Activated T-helper 1 cell treated with Interleukin-2 at 50 U/mL for 16 hours (primary cell): ENCODE measurements around the gene PROK1.

ENCODE experiments used
- DNase-seq: peaks from one replicate; pipeline ENCODE4 v3.0.0-alpha.2; 2020; ENCODE audit warnings: low read depth

Gene PROK1

DNA sequence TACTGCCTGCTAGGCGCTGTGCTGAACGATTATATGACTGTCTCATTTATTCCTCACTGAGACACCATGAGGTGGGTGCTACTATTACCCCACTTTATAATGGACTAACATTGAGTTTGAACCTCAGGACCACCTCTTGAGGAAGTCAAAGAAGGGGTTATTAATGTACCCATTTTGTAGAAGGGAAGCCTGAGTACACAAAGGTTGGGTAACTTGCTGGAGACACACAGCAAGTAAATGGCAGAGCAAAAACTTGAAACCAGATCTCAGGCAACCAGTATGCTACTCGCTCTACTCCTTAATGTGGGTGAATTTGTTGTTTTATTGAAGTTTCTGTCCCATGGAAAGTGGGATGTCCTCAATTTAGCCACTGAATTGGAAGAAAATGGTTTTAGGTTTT, 37.9 kb downstream of the PROK1 start:
- no peak for DNase-seq

DNA sequence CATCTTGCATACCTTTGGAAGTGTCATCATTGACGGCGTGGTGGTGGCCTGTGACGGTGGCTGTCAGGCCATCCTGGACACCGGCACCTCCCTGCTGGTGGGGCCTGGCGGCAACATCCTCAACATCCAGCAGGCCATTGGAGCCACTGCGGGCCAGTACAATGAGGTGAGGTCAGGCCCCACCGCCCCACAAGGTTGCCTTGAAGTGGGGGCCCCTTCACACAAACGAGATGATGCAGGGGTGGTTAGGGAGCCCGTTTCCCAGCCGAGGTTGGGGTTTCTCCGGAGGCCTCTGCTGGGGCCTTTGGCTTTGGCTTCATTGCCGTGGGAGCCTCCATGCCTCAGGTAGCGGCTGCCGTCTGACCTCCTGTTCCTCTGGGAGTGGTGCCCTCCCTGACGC, 38.5 kb downstream of the PROK1 start:
- DNase-seq, result no peak

DNA sequence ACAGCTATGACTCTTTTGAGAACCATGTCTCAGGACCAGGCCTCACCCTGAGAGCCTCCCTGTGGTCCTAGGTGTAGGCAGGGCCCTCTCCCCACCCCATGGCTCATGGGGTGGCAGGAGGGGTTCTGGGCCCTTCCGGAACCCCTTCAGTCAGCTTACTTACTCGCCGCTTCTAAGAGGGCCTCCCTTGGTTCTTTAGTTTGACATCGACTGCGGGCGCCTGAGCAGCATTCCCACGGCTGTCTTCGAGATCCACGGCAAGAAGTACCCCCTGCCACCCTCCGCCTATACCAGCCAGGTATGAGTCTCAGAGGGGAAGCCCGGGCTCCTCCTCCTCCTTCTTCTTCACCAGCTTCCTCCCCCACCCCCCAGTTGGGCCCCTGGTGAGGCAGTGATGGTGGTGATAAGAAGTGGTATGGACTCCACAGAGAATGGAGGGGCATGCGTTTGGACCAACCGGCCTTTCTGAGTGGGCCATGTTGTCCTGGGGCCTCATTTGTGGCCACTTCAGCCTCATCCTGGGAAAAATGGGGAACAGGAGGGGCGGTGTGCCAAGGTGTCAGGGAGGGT, 39.1 kb downstream of the PROK1 start:
- DNase-seq, result no peak

DNA sequence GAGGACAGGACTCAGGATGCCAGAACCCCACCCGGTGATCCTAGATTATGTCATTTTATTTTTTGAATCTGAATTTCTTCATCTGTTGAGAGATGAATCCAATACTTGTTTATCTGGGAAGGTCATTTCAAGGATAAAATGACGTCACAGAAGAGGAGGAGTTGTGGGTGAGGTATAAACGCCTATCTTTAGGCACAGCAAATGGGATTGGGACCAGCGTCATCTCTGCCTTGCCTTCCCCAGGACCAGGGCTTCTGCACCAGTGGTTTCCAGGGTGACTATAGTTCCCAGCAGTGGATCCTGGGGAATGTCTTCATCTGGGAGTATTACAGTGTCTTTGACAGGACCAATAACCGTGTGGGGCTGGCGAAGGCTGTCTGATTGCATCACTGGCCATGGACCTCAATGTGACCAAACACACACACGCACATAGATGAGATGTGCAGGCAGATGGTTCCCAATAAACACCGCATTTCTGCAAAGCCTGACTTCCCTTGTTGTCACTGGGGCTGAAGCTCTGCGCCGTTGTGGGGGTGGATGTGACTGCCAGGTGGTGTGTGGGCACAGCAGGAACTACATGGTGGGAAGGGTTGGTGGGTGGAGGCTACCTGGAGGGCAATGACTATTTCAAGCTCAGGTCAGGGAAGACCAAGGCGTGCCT, 40.0 kb downstream of the PROK1 start:
- DNase-seq, result no peak

DNA sequence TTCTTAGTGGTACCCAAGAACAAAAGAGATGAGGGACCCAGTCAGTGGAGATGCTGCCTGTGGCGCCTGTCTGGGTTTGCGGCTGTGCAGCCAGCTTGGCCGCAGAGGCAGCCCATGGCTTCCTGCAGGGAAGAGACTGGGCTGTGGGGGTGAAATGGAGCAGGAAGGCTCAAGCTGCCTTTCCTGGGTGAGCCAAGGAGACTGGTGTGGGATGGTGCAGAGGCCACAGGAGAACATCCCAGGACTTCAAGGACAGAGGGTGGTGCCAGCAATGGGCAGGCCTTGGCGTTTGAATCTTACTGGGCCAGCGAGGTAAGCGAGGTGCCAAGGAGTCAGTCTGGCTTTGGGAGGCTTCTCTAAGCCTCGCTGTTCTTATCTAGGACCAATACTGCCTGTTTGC, 41.6 kb downstream of the PROK1 start:
- no peak for DNase-seq

DNA sequence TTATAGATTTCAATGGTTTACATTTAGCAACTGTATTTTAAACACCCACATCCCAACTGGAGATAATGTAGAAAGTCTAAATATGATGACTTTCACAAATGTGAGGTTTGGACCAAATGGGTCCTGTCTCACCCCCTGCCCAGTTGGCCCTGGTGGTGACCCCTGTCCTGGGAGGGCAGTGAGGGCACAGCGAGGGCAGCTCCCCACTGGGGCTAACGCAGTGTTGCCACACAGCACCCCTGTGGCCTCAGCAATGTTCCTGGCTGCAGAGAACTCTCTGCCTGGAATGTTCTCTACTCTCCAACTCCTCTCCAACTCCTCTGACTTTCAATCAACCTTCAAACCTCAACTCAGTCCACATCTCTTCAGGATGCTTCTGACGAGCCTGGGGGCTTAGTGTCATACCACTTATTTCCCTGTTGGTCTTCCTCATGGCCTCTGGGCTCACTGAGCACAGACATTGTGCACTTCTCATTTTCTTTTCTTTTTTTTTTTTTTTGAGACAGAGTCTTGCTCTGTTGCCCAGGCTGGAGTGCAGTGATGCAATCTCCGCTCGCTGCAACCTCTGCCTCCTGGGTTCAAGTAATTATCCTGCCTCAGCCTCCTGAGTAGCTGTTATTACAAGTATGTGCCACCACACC, 42.2 kb downstream of the PROK1 start:
- no peak for DNase-seq

DNA sequence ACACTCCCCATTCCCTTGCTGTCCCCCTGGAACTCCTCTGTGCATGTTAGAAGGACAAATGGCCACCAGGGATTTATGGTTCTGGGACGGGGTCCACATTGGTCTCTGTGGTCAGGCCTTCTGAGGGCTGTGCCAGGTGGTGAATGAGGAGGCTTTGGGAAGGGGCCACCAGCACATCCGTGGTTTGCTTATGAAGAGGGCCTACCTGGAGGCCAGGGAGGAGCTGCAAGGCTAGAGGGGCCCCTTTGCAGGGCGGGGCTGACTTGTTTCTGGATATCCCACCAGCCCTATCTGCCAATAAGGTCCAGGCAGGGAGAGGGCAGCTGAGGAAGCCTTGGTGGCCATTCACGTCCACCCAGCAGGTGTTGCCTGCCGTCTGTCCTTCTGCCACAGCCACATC, 43.1 kb downstream of the PROK1 start:
- DNase-seq, result no peak

DNA sequence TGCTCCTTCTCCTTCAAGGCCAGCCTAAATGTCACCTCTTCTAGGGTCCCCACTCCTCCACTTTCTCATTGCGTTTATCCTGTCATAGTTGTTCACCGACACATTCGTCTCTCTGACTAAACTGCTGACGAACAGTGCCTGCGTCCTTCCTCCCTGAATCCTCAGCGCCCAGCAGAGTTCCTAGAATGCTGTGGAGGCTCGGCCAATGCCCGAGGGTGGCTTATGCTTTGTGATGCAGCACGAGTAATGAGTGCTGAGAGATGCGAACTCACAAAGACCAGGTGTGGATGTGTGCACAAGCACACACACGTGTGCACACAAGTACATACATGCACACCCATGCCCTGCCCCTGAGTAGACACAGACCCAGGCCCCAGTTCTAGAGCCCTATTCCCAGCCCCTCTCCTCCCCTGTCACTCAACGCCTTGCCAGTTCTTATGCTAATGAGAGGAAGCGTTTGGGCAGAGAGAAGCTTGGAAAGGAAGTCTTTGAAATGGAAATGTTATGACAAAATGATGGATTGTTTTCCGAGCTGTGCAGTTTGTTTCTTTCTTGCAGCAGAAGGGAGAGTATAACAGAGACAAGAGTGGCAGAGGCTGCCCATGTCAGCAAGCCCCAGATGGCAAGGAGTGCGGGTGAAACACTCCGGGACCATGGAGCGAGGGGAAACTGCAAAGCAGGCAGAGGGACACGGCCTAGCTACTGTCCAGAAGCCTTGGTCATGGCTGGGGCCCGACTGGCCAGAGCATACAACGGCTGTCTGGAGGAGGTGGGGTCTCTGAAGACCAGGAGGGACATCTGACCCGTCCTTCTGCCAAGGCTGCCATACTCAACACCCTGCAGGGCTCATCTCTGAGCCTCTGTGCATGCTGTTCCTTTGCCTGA, 43.8 kb downstream of the PROK1 start:
- DNase-seq, result no peak

DNA sequence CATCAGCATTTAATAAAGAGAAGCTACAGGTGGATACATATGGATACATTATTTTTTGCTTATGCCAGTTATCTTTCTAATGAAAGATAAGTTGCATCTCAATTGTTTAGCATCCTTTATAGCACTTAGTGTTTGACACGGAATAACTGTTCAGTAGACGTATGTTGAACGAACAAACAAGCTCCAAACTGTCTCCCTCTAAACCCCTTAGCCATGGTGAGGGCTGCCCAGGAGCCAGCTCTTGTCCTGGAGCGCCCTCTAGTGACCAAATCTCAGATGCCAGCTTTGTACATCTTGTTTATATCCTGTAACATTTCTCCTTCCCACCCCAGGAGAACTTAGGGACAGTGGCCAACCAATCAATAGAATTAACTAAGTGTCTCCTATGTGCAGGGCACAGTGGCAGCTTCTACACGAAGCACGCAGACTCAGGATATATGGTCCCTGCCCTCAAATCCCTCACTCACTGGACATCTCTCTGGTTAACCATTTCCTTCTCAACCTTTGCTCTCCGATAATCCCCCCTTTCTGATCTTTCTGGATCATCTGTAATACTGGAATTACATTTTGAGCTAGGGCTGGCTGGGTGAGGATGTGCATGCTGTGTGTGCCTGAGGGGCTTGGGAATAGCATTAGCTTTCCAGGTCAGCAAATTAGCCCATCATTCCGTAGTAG, 45.1 kb downstream of the PROK1 start:
- DNase-seq, result peak; percentile 60

DNA sequence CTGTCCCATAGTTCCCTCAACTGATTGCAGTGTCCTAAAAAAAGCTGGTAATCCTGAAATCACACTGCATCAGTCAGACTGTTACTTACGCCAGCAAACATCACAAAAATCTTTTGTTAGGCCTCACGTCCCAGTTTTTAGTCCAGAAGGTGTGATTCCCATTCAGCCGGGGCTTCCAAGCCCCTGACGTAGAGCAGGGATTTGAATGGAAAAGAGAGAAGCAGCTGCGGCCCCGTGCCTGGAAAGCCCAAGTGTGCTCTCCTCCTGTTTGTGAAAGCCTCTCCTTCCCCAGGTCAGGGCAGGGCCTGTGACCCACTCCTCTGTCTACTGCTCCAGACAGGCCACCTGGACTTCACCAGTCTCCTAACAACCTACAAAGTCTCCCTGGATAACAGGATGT, 47.3 kb downstream of the PROK1 start:
- DNase-seq, result no peak

DNA sequence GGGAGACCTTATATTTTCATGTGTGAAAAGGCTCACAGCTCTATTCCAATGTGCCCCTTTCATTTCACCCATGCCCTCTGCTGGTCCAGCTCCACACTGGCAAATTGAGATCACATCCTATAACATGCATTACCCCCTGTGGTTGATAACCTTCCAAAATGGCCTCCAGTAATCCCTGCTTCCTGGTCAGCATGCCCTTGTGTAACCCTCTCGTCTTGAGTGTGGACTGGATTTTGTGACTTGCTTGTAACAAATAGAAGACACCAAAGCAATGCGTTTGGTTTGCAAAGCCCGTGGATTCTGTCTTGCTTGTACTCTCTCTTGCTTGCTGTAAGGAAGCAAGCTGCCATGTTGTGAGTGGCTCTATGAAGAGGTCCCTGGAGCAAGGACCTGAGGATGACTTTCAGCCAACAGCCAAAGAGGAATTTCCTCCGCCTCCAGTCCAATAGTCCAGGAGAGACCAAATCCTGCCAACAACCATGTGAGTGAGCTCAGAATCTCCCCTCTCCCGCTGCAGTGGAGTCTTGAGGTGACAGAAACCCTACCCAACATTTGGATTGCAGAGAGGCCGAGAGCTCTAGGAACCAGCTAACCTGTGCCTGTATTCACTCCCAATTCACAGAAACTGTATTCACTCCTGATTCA, 50.7 kb downstream of the PROK1 start:
- DNase-seq, result no peak

DNA sequence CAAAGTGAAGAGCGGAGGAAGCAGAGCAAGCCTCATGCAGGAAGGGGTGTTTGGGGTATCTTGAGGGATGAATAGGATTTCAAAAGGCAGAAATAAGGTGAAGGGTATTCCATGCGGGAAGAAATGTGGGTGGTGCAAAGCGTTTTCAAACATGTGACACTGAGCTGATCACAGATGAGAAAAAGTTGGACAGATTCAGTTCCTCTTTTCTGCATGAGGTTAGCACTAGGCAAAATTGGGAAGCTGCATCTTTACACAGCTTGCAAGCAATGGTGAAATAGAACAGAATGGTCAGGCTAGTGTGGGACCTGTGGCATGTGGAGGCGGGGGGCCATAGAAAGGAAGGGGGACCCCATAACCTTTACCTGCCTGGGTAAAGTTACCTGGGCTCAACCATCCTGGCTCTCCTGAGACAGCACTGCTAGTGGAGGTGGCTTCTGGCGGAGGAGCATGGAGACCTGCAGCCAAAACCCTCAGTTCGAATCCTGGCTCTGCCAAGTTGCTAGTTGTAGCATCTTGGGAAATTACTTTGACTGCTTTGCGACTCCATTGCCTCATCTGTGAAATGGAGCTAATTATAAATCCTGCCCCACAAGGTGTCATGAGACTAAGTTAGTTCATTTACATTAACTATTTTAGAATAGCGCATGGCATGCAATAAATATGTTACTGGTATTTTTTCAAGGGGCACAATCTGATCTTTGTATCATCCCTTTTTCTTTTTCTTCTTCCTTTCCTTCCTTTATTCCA, 51.6 kb downstream of the PROK1 start:
- DNase-seq, result no peak

DNA sequence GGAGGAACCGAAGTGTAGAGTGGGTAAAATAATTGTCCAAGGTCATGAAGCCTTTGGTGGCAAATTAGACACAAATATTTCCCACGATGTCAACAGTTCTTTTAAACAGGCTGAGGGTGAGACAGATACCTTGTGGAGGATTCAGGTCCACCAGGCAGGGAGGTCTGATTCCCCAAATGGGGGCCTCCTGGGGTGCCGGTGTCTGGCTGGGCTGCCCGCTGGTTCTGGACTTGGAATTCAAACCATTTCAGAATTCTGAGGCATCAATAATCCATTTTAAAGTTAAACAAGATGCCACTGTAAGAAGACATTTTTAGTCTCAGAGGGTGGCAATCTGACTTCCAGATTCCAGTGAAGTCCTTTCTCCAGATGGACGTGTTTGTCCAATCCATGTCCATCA, 52.5 kb downstream of the PROK1 start:
- DNase-seq, result no peak

DNA sequence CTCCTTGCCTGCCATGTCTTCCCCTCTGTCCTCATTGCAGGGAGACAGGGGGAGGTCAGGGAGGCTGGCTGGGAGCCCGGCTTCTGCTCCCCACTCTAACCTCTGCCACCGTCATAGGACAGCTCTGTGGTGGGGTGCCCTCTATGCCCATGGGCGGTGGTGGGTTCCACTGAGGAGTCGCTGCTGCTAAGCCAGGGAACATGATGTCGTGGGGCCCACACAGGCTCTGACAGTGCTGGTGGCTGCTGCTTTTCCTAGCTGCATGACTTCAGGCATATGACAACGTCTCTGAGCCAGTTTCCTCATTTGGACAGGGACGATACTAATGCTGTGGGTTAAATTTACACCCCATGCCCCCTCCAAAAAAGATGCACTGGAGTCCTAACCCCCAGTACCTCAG, 53.3 kb downstream of the PROK1 start:
- DNase-seq, result no peak

DNA sequence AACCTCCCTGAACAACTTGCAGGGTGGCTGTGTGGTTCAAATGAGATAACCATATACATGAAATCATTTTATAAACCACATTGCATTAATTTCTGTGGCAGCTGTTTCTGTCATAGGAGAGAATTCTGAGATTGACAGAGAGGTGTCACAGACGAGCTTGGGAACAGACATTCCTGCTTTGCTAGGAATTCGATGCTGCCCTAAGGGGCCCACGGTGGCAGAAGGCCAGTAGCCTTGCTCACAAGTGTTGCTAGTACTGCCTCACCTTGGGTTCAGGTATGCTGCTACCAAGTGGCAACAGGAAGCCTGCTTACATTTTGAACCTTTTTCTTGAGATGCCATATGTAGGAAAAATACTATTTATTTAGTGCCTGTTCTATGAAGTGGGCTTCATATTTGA, 54.6 kb downstream of the PROK1 start:
- DNase-seq, result no peak

DNA sequence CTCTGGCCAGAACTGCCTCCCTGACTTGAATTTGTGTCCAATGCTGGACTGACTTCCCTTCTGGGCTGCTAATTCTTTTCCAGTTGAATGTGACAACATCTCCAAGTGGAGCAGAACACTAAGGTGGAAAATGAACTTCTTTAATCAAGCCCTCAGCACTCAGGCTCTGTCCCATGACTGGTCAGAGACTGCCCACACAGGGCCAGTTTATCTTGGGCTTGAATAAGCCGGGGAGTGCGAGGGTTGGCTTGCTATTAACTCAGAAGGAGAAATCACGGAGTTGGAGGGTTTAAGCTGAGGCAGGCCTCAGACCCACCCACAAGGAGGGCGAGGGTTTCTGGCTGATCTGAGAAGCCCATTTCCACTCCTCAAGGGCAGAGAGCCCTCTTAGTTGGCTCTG, 55.6 kb downstream of the PROK1 start:
- DNase-seq, result no peak
